ENCODE measurements around the gene RRBP1.

DNA sequence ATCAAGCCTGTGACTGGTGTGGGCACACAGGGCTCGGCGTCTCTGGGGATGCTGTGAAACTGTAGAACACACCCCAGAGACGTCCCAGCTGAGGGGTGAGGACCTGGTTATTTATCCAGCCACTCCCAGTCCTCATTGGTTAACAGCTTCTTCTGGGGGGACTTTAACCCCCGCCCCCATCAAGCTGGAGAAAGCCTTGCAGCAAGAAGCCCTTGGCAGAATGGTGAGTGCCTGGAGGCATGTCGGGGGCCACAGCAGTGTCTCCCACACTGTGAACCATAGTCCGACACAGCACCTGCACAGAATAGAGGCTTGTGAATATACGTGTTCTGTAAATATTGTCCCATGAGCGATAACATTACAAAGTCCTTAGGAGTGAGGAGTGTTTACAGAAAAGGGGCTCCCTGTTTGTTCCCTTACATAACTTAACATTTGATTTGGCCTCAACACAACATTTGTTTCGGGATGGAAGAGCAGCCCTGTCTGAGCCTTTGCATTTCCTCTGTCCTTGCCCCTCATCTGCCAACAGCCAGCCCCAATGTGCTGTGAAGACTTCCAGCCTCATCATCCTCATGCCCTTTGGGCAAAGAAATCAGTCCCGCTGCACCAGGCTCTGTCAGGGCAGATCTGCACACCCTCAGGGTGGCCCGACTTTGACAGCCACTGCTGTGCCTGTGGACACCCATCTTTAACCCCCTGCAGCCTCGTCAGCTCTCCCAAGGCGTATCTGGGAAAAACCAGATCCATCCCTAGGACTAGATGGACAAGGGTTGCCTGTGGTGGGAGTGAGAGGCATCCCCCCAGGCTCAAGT lies 2.2 kb upstream of the RRBP1 start:
- TF ChIP-seq, protein P1, sequence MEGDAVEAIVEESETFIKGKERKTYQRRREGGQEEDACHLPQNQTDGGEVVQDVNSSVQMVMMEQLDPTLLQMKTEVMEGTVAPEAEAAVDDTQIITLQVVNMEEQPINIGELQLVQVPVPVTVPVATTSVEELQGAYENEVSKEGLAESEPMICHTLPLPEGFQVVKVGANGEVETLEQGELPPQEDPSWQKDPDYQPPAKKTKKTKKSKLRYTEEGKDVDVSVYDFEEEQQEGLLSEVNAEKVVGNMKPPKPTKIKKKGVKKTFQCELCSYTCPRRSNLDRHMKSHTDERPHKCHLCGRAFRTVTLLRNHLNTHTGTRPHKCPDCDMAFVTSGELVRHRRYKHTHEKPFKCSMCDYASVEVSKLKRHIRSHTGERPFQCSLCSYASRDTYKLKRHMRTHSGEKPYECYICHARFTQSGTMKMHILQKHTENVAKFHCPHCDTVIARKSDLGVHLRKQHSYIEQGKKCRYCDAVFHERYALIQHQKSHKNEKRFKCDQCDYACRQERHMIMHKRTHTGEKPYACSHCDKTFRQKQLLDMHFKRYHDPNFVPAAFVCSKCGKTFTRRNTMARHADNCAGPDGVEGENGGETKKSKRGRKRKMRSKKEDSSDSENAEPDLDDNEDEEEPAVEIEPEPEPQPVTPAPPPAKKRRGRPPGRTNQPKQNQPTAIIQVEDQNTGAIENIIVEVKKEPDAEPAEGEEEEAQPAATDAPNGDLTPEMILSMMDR (conservative IDR thresholded peaks at IDR 0.05; ENCODE audit: low read depth, low read length), result no peak
- no peak for TF ChIP-seq MXI1 (IDR thresholded peaks at IDR 0.05; ENCODE audit: borderline replicate concordance, low read depth, low read length)
- no peak for TF ChIP-seq POLR2A (IDR thresholded peaks at IDR 0.05; ENCODE audit: low read depth, low read length)
- TF ChIP-seq, protein P2, sequence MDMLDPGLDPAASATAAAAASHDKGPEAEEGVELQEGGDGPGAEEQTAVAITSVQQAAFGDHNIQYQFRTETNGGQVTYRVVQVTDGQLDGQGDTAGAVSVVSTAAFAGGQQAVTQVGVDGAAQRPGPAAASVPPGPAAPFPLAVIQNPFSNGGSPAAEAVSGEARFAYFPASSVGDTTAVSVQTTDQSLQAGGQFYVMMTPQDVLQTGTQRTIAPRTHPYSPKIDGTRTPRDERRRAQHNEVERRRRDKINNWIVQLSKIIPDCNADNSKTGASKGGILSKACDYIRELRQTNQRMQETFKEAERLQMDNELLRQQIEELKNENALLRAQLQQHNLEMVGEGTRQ (IDR thresholded peaks at IDR 0.05; ENCODE audit: low read depth, low read length), result no peak
- TF ChIP-seq BHLHE40 (IDR thresholded peaks at IDR 0.05; ENCODE audit: low read depth, low read length), result no peak
- TF ChIP-seq CHD1 (IDR thresholded peaks at IDR 0.05; ENCODE audit: low read depth, low read length), result no peak
- TF ChIP-seq CEBPB (IDR thresholded peaks at IDR 0.05; ENCODE audit: low read depth, low read length), result no peak
- TF ChIP-seq SMC3 (IDR thresholded peaks at IDR 0.05; ENCODE audit: low read depth, low read length), result no peak
- TF ChIP-seq, protein P3, sequence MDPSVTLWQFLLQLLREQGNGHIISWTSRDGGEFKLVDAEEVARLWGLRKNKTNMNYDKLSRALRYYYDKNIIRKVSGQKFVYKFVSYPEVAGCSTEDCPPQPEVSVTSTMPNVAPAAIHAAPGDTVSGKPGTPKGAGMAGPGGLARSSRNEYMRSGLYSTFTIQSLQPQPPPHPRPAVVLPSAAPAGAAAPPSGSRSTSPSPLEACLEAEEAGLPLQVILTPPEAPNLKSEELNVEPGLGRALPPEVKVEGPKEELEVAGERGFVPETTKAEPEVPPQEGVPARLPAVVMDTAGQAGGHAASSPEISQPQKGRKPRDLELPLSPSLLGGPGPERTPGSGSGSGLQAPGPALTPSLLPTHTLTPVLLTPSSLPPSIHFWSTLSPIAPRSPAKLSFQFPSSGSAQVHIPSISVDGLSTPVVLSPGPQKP (IDR thresholded peaks at IDR 0.05; ENCODE audit: borderline replicate concordance, low read depth, low read length), result no peak
- TF ChIP-seq NFE2L2 (IDR thresholded peaks at IDR 0.05; ENCODE audit: low read depth, low read length), result no peak
- TF ChIP-seq RAD21 (IDR thresholded peaks at IDR 0.05; ENCODE audit: low read length), result no peak
- TF ChIP-seq RFX5 (IDR thresholded peaks at IDR 0.05; ENCODE audit: low read depth, low read length), result no peak
